ENCODE results near the gene CASP3. TPM values are rescaled to one million over a fixed set of nuclear protein-coding genes. Genes with fewer than 3 reads are reported as not detected.
"Not testable (repeated sequence)": the region's sequence is repeated elsewhere in the genome, so short reads cannot be mapped to it uniquely, and the experiment has no call there.

CASP3 gene
- total RNA-seq, 1 donor, result 59.4 TPM

DNA sequence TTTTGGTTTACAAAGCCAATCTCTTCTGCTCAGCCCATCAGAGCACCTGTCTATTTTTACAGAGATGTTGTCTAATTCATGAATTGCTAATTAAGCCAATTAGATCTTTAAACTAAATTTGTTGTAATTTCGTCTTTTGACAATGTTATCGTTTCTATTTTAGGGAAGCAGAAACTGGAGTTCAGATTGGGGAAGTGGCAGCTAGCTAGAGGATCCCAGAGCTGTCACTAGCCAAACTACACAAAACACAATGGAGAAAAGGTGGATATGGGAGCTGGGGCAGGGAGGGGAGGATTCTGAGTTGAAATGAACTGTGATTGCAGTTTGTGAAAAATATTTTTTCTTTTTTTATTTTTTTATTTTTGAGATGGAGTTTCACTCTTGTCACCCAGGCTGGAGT, 35.8 kb downstream of the CASP3 start:
- H3K4me3 ChIP-seq (ENCODE audit: insufficient read depth, low read length), result no peak overlapping the region
- H4K20me1 ChIP-seq (ENCODE audit: insufficient read depth, low read length), result no peaks in the 10 kb centered on the region
- no peak for DNase-seq (ENCODE audit: insufficient read length, low spot score, missing footprints)
- no peaks in the 10 kb centered on the region for H3K79me2 ChIP-seq (ENCODE audit: insufficient read depth, low read length)
- no peaks in the 10 kb centered on the region for H3K4me1 ChIP-seq (ENCODE audit: insufficient read depth, low read length)
- H3K9me3 ChIP-seq (ENCODE audit: low read depth, low read length), result no peaks in the 10 kb centered on the region
- no peak overlapping the region for H3K27ac ChIP-seq (ENCODE audit: low read depth, low read length)
- H3K27me3 ChIP-seq (ENCODE audit: insufficient read depth, low read length), result no peaks in the 10 kb centered on the region
- H3K4me2 ChIP-seq (ENCODE audit: insufficient read depth, low read length), result no peak overlapping the region
- H2AFZ ChIP-seq (ENCODE audit: low read length), result no peak overlapping the region
- no peak for TF ChIP-seq CTCF (IDR thresholded peaks at IDR 0.05; ENCODE audit: extremely low read depth, low read depth, low read length)
- no peaks in the 10 kb centered on the region for H3K36me3 ChIP-seq (ENCODE audit: insufficient read depth, low read length)

DNA sequence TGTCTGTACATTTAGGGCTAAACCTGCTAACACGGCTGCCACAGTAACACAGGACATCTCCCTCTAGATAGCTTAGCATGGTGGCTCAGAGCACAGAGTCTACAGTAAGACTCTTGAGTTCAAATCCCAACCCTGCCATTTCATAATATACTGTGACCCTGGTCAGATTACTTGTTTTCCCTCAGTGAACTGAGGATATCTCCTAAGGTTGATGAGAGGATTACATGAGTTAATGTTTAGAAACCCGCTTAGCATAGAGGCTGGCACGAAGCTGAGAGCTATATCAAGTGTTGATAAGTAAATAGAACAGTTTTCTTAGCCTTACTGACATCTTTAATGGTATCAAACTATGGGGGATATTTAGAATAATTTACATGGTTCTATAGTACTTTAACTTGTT, 37.2 kb downstream of the CASP3 start:
- Histone ChIP-seq H3K4me3 (ENCODE audit: insufficient read depth, low read length) (no peak overlapping the region), H3K4me1 (ENCODE audit: insufficient read depth, low read length) (no peaks in the 10 kb centered on the region), H3K79me2 (ENCODE audit: insufficient read depth, low read length) (no peaks in the 10 kb centered on the region), H3K9me3 (ENCODE audit: low read depth, low read length) (no peaks in the 10 kb centered on the region), H3K27me3 (ENCODE audit: insufficient read depth, low read length) (no peaks in the 10 kb centered on the region), H3K27ac (ENCODE audit: low read depth, low read length) (no peak overlapping the region), H2AFZ (ENCODE audit: low read length) (no peak overlapping the region), H3K36me3 (ENCODE audit: insufficient read depth, low read length) (no peaks in the 10 kb centered on the region), H3K4me2 (ENCODE audit: insufficient read depth, low read length) (no peak overlapping the region), H4K20me1 (ENCODE audit: insufficient read depth, low read length) (no peaks in the 10 kb centered on the region)
- no peak for DNase-seq (ENCODE audit: insufficient read length, low spot score, missing footprints)
- TF ChIP-seq CTCF (IDR thresholded peaks at IDR 0.05; ENCODE audit: extremely low read depth, low read depth, low read length), result no peak

DNA sequence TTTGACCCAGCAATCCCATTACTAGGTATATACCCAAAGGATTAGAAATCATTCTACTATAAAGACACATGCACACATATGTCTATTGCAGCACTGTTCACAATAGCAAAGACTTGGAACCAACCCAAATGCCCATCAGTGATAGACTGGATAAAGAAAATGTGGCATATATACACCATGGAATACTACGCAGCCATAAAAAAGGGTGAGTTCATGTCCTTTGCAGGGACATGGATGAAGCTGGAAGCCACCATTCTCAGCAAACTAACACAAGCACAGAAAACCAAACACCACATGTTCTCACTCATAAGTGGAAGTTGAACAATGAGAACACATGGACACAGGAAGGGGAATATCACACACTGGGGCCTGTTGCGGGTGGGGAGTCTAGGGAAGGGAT, 41.8 kb downstream of the CASP3 start:
- not testable (repeated sequence) for H3K9me3 ChIP-seq (ENCODE audit: low read depth, low read length); H3K79me2 ChIP-seq (ENCODE audit: insufficient read depth, low read length); H3K27me3 ChIP-seq (ENCODE audit: insufficient read depth, low read length); DNase-seq (ENCODE audit: insufficient read length, low spot score, missing footprints); H3K36me3 ChIP-seq (ENCODE audit: insufficient read depth, low read length); H3K4me2 ChIP-seq (ENCODE audit: insufficient read depth, low read length); H3K27ac ChIP-seq (ENCODE audit: low read depth, low read length); H4K20me1 ChIP-seq (ENCODE audit: insufficient read depth, low read length); H3K4me1 ChIP-seq (ENCODE audit: insufficient read depth, low read length); H3K4me3 ChIP-seq (ENCODE audit: insufficient read depth, low read length); H2AFZ ChIP-seq (ENCODE audit: low read length)

DNA sequence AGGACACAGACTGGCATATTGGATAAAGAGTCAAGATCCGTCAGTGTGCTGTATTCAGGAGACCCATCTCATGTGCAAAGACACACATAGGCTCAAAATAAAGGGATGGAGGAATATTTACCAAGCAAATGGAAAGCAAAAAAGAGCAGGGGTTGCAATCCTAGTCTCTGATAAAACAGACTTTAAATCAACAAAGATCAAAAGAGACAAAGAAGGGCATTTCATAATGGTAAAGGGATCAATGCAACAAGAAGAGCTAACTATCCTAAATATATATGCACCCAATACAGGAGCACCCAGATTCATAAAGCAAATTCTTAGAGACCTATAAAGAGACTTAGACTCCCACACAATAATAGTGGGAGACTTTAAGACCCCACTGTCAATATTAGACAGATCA, 46.4 kb downstream of the CASP3 start:
- not testable (repeated sequence) for H3K4me2 ChIP-seq (ENCODE audit: insufficient read depth, low read length); H3K4me1 ChIP-seq (ENCODE audit: insufficient read depth, low read length); H3K27me3 ChIP-seq (ENCODE audit: insufficient read depth, low read length); H3K36me3 ChIP-seq (ENCODE audit: insufficient read depth, low read length); H3K4me3 ChIP-seq (ENCODE audit: insufficient read depth, low read length); H4K20me1 ChIP-seq (ENCODE audit: insufficient read depth, low read length); DNase-seq (ENCODE audit: insufficient read length, low spot score, missing footprints); H3K79me2 ChIP-seq (ENCODE audit: insufficient read depth, low read length); H3K27ac ChIP-seq (ENCODE audit: low read depth, low read length); H3K9me3 ChIP-seq (ENCODE audit: low read depth, low read length); H2AFZ ChIP-seq (ENCODE audit: low read length)

DNA sequence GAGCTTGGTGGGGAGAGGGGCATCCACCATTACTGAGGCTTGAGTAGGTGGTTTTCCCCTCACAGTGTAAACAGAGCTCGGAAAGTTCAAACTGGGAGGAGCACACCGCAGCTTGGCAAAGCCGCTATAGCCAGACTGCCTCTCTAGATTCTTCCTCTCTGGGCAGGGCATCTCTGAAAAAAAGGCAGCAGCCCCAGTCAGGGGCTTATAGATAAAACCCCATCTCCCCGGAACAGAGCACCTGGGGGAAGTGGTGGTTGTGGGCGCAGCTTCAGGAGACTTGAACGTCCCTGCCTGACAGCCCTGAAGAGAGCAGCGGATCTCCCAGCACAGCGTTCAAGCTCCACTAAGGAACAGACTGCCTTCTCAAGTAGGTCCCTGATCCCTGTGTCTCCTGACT, 48.3 kb downstream of the CASP3 start:
- H3K9me3 ChIP-seq (ENCODE audit: low read depth, low read length); H3K79me2 ChIP-seq (ENCODE audit: insufficient read depth, low read length); H3K4me1 ChIP-seq (ENCODE audit: insufficient read depth, low read length); DNase-seq (ENCODE audit: insufficient read length, low spot score, missing footprints); H2AFZ ChIP-seq (ENCODE audit: low read length); H3K4me3 ChIP-seq (ENCODE audit: insufficient read depth, low read length); H4K20me1 ChIP-seq (ENCODE audit: insufficient read depth, low read length); H3K27ac ChIP-seq (ENCODE audit: low read depth, low read length); H3K4me2 ChIP-seq (ENCODE audit: insufficient read depth, low read length); H3K27me3 ChIP-seq (ENCODE audit: insufficient read depth, low read length); H3K36me3 ChIP-seq (ENCODE audit: insufficient read depth, low read length): not testable (repeated sequence)

All from osteoblast (primary cell).